ENCODE data around the gene ZACN.

The ZACN gene

GRCh38 chr17:76120658-76121008 lies 41.7 kb downstream of the ZACN start:
- H3K9me2 ChIP-seq (replicated peaks; ENCODE audit: low read depth, low read length), result no peaks in the 10 kb centered on the region
- H3K9ac ChIP-seq (ENCODE audit: low read depth, low read length, poor library complexity, severe bottlenecking), result no peak overlapping the region
- no peaks in the 10 kb centered on the region for H4K20me1 ChIP-seq (ENCODE audit: insufficient read depth, low read length, poor library complexity, severe bottlenecking)
- H3K27me3 ChIP-seq (ENCODE audit: insufficient read depth, low read length, poor library complexity, severe bottlenecking), result no peaks in the 10 kb centered on the region
- peak overlapping the region; percentile 78 for H2AFZ ChIP-seq (ENCODE audit: low read length)
- no peaks in the 10 kb centered on the region for H3F3A ChIP-seq (ENCODE audit: low read depth)
- H3K4me2 ChIP-seq (ENCODE audit: low read depth, low read length, poor library complexity, severe bottlenecking), result no peak overlapping the region
- H3K4me3 ChIP-seq (ENCODE audit: low read length, poor library complexity, severe bottlenecking), result no peak overlapping the region
- H3K36me3 ChIP-seq (ENCODE audit: insufficient read depth, low read length), result no peaks in the 10 kb centered on the region
- TF ChIP-seq CTCF (conservative IDR thresholded peaks at IDR 0.05; ENCODE audit: low read length), result no peak
- TF ChIP-seq EZH2phosphoT487 (IDR thresholded peaks at IDR 0.05; ENCODE audit: borderline replicate concordance), result no peak
- H3K9me3 ChIP-seq (ENCODE audit: insufficient read depth, low read depth, low read length), result no peaks in the 10 kb centered on the region
- H3K79me2 ChIP-seq (ENCODE audit: insufficient read depth, low read length), result no peaks in the 10 kb centered on the region
- H3K4me1 ChIP-seq (ENCODE audit: insufficient read depth, low read length, poor library complexity, severe bottlenecking), result no peaks in the 10 kb centered on the region

GRCh38 chr17:76121932-76122430 lies 43.0 kb downstream of the ZACN start:
- H3K79me2 ChIP-seq (ENCODE audit: insufficient read depth, low read length), result no peaks in the 10 kb centered on the region
- no peaks in the 10 kb centered on the region for H3K4me1 ChIP-seq (ENCODE audit: insufficient read depth, low read length, poor library complexity, severe bottlenecking)
- no peaks in the 10 kb centered on the region for H3K9me2 ChIP-seq (replicated peaks; ENCODE audit: low read depth, low read length)
- H2AFZ ChIP-seq (ENCODE audit: low read length), result no peak overlapping the region
- no peak overlapping the region for H3K4me3 ChIP-seq (ENCODE audit: low read length, poor library complexity, severe bottlenecking)
- H3K27me3 ChIP-seq (ENCODE audit: insufficient read depth, low read length, poor library complexity, severe bottlenecking), result no peaks in the 10 kb centered on the region
- H3F3A ChIP-seq (ENCODE audit: low read depth), result no peaks in the 10 kb centered on the region
- no peaks in the 10 kb centered on the region for H4K20me1 ChIP-seq (ENCODE audit: insufficient read depth, low read length, poor library complexity, severe bottlenecking)
- H3K9ac ChIP-seq (ENCODE audit: low read depth, low read length, poor library complexity, severe bottlenecking), result no peak overlapping the region
- H3K9me3 ChIP-seq (ENCODE audit: insufficient read depth, low read depth, low read length), result no peaks in the 10 kb centered on the region
- TF ChIP-seq CTCF (conservative IDR thresholded peaks at IDR 0.05; ENCODE audit: low read length) (no peak), EZH2phosphoT487 (IDR thresholded peaks at IDR 0.05; ENCODE audit: borderline replicate concordance) (no peak)
- no peak overlapping the region for H3K4me2 ChIP-seq (ENCODE audit: low read depth, low read length, poor library complexity, severe bottlenecking)
- H3K36me3 ChIP-seq (ENCODE audit: insufficient read depth, low read length), result no peaks in the 10 kb centered on the region

GRCh38 chr17:76122431-76123190 lies 43.6 kb downstream of the ZACN start:
- H3K27me3 ChIP-seq (ENCODE audit: insufficient read depth, low read length, poor library complexity, severe bottlenecking), result no peaks in the 10 kb centered on the region
- no peak overlapping the region for H2AFZ ChIP-seq (ENCODE audit: low read length)
- no peaks in the 10 kb centered on the region for H4K20me1 ChIP-seq (ENCODE audit: insufficient read depth, low read length, poor library complexity, severe bottlenecking)
- H3K9me3 ChIP-seq (ENCODE audit: insufficient read depth, low read depth, low read length), result no peaks in the 10 kb centered on the region
- no peaks in the 10 kb centered on the region for H3K36me3 ChIP-seq (ENCODE audit: insufficient read depth, low read length)
- no peaks in the 10 kb centered on the region for H3K4me1 ChIP-seq (ENCODE audit: insufficient read depth, low read length, poor library complexity, severe bottlenecking)
- no peak overlapping the region for H3K4me3 ChIP-seq (ENCODE audit: low read length, poor library complexity, severe bottlenecking)
- H3K9me2 ChIP-seq (replicated peaks; ENCODE audit: low read depth, low read length), result no peaks in the 10 kb centered on the region
- H3K9ac ChIP-seq (ENCODE audit: low read depth, low read length, poor library complexity, severe bottlenecking), result no peak overlapping the region
- H3K79me2 ChIP-seq (ENCODE audit: insufficient read depth, low read length), result no peaks in the 10 kb centered on the region
- no peak overlapping the region for H3K4me2 ChIP-seq (ENCODE audit: low read depth, low read length, poor library complexity, severe bottlenecking)
- no peaks in the 10 kb centered on the region for H3F3A ChIP-seq (ENCODE audit: low read depth)
- no peak for TF ChIP-seq CTCF (conservative IDR thresholded peaks at IDR 0.05; ENCODE audit: low read length)
- no peak for TF ChIP-seq EZH2phosphoT487 (IDR thresholded peaks at IDR 0.05; ENCODE audit: borderline replicate concordance)

All from Loucy (cell line).